Stimulated activated naive CD8-positive, alpha-beta T cell treated with anti-CD3 and anti-CD28 coated beads, Interleukin-15, amount 100 ng/mL, for 72 hours (primary cell): ENCODE data around the gene CHPF2.

Experiments
- ATAC-seq: fragments of 150-1000 bp; cut with Tn5 transposase; 2 replicates; pipeline ENCODE4 v1.10.0; 2021; ENCODE audit warnings: mild to moderate bottlenecking, moderate library complexity
- DNase-seq, 2 donors: peaks; one replicate each; pipeline ENCODE4 v3.0.0; 2021 to 2022
- H3K27ac Mint-ChIP-seq, 2 donors: one replicate each; pipeline ENCODE4 v1.8.0; 2022; ENCODE audit warnings: mild to moderate bottlenecking in 2 of 2, mixed read lengths in 2 of 2, moderate library complexity in 2 of 2
- H3K27me3 Mint-ChIP-seq: one replicate; pipeline ENCODE4 v1.8.0; 2022; ENCODE audit warnings: mixed read lengths
- H3K4me1 Mint-ChIP-seq: one replicate; pipeline ENCODE4 v1.8.0; 2022; ENCODE audit warnings: mild to moderate bottlenecking, mixed read lengths
- H3K4me3 Mint-ChIP-seq, 2 donors: one replicate each; pipeline ENCODE4 v1.8.0; 2022; ENCODE audit warnings: mild to moderate bottlenecking in 2 of 2, mixed read lengths in 2 of 2, moderate library complexity in 1 of 2
- H3K9me3 Mint-ChIP-seq, 2 donors: one replicate each; pipeline ENCODE4 v1.8.0; 2022; ENCODE audit warnings: mixed read lengths in 2 of 2

The CHPF2 gene

DNA sequence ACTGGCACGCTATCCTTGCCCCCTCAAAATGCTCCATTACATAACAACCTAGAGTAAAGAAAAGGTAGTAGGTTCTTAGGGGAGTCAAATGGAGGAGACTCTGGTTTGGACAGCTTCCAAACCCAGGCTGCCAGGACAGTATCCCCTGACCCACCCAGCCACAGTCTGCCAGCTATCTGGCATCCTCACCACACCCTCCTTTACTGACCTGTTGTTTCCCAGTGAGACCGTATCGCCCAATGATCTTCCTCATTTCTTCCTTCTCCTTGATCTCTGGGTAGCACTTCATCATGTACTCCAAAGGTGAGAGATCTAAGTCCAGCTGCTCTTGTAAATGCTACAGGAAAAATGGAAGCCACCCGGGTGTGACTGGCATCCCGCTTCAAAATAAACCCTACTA lies 16.9 kb upstream of the CHPF2 start:
- Mint-ChIP-seq H3K4me3 (no peak overlapping the region), H3K27ac (no peak overlapping the region), H3K4me1 (peaks cover 5% of the 10 kb centered on the region), H3K27me3 (no peaks in the 10 kb centered on the region), H3K9me3 (no peaks in the 10 kb centered on the region)
- DNase-seq (no peak), ATAC-seq (no peak)

DNA sequence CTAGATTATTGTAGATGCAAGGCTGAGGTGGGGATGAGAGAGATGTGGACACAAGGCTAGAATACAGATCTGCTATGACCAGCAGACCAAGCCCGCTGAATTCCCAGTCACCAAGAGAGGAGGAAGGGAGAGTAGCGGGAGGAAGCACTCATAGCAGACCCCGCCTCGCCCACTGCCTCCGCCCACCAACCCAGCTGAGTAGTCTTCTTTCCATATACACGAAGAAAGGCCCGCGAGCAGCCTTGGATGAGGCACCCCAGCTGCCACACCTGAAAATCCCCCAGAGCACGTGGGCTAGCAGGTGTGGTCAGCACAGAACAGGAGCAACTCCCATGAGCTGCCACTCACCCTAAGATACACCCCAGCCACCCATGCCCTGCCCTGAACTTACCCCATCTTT lies 14.1 kb upstream of the CHPF2 start:
- H3K27ac Mint-ChIP-seq = no peak overlapping the region
- H3K4me3 Mint-ChIP-seq = no peak overlapping the region
- DNase-seq (no peak), ATAC-seq (no peak)
- peaks cover 5% of the 10 kb centered on the region for H3K4me1 Mint-ChIP-seq
- no peaks in the 10 kb centered on the region for H3K27me3 Mint-ChIP-seq
- no peaks in the 10 kb centered on the region for H3K9me3 Mint-ChIP-seq

DNA sequence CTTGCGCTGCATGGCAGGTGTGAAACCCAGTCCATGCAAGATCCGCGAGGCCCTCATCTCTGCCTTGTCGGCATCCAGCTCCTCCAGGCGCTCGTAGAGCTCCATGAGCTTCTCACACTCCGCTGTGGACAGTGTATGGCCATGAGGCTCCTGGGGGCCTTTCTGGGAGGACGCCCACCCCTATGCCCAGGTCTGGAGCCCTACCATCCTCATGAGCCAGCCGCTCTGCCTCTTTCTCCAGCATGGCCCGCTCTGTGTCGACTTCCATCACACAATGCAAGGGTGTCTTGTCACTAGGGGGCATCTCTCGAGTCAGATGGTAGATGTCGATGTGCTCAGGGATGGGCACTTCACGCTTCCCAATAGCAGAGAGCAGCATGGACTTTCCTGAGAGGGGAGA lies 8.6 kb upstream of the CHPF2 start:
- ATAC-seq = no peak
- no peaks in the 10 kb centered on the region for H3K27me3 Mint-ChIP-seq
- H3K4me3 Mint-ChIP-seq = no peak overlapping the region
- no peaks in the 10 kb centered on the region for H3K9me3 Mint-ChIP-seq
- H3K27ac Mint-ChIP-seq = no peak overlapping the region
- no peak for DNase-seq
- H3K4me1 Mint-ChIP-seq = peaks cover 45% of the 10 kb centered on the region

DNA sequence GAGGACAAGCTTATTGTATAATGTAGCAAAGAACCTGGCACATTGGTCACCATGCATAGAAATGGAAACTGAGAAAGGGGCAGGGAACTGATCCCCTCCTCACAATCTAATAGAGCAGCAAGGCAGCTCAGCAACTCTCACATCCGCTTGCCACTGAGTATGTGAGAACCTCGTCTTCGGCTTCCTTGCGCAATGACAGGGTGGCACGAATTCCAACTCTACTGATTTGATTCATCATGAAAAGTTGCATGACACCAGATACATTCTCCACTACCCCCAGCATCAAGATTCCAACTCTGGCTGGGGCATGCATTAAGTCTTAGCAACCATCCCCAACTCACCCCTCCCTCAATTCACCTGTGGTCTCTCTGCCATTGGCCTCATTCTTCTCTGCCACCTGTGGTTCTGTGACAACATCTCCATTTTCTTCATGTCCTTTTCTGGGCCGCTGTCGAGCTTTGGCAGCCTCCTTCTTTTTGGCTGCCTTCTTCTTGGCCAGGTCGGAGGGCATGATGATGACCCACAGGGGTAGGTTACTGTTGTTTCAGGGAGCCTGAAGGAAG lies 6.3 kb upstream of the CHPF2 start:
- Mint-ChIP-seq H3K4me1 (peaks cover 45% of the 10 kb centered on the region), H3K4me3 (peak overlapping the region; percentile 97 to 100), H3K9me3 (no peaks in the 10 kb centered on the region), H3K27me3 (no peaks in the 10 kb centered on the region), H3K27ac (peak overlapping the region in 1 of 2 donors; percentile 97)
- DNase-seq = no peak
- no peak for ATAC-seq

DNA sequence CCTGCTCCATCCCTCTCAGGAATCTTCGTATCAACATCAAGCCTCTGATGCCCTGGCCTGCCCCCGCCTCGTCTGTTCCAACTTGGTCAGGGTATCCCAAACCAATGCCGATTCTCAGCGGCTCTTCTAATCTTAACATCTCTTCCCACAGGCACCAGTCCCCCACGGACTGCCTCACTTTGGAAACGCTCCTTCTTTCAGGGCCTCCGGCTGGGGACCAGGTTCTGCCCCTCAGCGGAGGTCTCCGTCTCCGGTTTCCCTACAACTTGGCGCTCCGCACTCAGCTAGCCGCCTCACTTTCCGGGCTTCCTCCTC lies 5.8 kb upstream of the CHPF2 start:
- peak; percentile 21 for ATAC-seq
- peak overlapping the region; percentile 97 to 98 for H3K27ac Mint-ChIP-seq

DNA sequence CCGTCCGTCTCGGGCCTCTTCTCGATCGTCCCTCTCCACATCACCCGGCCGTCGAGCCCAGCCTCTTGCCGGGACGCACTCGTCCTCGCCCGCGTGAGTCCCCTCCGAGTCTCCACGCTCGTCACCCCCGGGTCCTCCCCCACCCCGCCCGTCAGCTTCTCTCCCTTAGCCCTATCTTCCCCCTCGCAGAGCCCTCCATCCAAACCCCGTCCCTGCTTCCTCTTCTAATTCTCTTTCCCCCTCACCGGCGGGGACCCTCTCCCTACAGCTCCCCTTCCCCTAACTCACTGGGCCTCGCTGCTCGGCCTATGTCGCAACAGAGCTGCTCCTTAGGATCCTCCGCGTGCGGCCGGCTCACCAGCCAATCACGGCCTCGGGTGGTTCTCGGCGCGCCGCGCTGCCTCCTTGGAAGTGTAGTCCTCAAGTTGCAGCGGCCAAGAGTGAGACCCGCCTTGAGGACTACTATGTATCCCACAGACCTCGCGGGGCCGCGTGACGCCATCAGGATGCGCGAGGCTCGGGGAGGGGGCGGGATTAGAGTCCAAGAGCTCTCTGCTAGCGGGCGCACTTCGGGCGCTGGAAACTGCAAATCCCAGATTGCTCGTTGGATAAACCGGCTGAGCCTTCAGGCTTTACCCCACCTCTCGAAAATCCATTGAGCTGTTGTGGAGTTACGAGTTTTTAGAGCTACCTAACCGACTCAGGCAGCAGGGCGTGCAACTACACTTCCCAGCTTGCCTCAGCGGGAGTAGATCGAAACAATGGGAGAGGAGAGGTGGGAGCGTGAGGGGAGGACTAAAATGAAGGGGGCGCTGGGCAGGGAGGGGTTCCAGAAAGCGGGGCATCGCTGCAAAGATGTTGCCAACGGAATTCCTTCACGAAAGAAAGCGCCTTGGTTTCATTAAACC lies 5.2 kb upstream of the CHPF2 start, which contains the start of gene ABCF2:
TSS of gene ABCF2 (minus strand) at position 331 of the 908 bp plus-strand sequence. CDS start 747 bp downstream, outside the sequence.
- Mint-ChIP-seq H3K9me3 (no peaks in the 10 kb centered on the region), H3K4me3 (peak within 1 kb of the TSS; percentile 97 to 100), H3K27ac (peak within 1 kb of the TSS; percentile 97 to 98), H3K4me1 (peaks cover 53% of the 10 kb centered on the region), H3K27me3 (no peaks in the 10 kb centered on the region)
- ATAC-seq = peak; percentile 100
- peak; percentile 94 to 96 for DNase-seq

More for the DNA sequence above, 5.8 kb upstream of the CHPF2 start:
- Mint-ChIP-seq H3K4me1 (peaks cover 47% of the 10 kb centered on the region), H3K9me3 (no peaks in the 10 kb centered on the region), H3K4me3 (peak overlapping the region; percentile 97 to 100), H3K27me3 (no peaks in the 10 kb centered on the region)
- DNase-seq = no peak

DNA sequence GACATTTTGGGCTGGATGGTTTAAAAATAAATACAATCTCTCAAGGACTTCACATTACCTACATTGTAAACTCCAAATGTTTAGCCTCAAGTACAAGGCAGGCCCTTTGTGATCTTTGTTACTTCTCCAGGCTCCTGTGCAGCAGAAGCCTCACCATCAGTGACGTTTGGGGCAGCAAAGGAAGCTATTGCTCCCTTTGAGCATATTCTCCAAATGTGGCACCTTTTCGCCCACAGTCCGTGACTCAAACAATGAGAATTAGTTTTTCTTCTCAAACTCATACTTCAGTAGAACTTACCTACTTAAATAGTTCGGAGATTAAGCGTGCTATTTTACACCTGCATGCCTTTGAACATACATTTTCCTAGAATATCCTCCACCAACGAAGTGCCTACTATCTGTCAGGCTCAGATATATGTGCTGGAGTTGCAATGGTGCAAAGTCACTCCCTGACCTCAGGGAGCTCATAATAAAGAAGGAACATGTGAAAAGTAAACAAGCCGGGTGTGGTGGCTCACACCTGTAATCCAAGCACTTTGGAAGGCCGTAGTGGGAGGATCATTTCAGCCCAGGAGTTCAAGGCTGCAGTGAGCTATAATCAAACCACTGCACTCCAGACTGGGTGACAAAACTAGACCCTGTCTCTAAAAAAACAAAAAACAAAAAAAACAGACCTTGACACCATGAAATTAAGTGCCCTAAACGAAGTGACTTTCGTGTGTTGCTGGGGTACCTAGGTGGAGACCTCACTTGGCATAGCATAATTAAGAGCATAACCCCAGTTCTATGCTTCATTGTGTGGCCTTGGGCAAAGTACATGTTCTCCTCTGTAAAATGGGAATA lies 4.0 kb upstream of the CHPF2 start:
- Mint-ChIP-seq H3K4me1 (peaks cover 58% of the 10 kb centered on the region), H3K27me3 (no peaks in the 10 kb centered on the region), H3K4me3 (peak overlapping the region; percentile 97 to 100), H3K9me3 (no peaks in the 10 kb centered on the region), H3K27ac (peak overlapping the region in 1 of 2 donors; percentile 57)
- ATAC-seq (no peak), DNase-seq (no peak)

DNA sequence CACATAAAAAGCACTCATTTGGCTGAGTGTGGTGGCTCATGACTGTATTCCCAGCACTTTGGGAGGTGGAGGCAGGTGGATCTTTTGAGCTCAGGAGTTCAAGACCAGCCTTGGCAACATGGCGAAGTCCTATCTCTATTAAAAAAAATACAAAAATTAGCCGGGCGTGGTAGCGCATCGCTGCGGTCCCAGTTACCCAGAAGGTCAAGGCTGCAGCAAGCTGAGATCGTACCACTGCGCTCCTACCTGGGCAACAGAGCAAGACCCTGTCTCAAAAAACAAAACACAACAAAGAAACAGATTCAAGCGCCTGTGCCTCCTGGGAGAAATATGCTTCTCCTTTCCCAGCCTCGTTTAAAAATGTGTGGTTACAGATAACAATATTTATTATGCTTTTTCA lies 3.0 kb upstream of the CHPF2 start:
- H3K27me3 Mint-ChIP-seq = no peaks in the 10 kb centered on the region
- no peaks in the 10 kb centered on the region for H3K9me3 Mint-ChIP-seq
- H3K27ac Mint-ChIP-seq = no peak overlapping the region
- H3K4me3 Mint-ChIP-seq = no peak overlapping the region
- H3K4me1 Mint-ChIP-seq = peaks cover 63% of the 10 kb centered on the region
- DNase-seq = no peak
- no peak for ATAC-seq

DNA sequence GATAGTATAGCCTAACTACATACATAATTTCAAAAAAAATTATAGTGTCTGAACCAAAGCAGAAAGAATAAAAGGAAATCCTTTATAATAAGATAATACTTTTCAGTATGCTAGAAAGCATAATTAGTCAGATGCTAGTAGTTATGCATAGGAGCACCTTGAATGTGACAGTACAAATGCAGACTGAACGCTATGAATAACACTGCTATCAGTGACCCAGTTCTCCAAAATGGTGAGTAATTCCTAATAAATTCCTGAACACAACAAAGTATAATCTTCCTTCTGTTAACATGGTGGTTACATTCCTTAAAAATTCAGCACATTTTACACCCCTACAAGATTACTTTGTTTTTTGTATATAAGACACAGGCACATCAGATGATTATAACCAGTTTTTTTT lies 1.2 kb upstream of the CHPF2 start:
- Mint-ChIP-seq H3K27me3 (no peaks in the 10 kb centered on the region), H3K4me3 (peak overlapping the region in 1 of 2 donors; percentile 99), H3K27ac (no peak overlapping the region), H3K4me1 (peaks cover 54% of the 10 kb centered on the region), H3K9me3 (no peaks in the 10 kb centered on the region)
- DNase-seq = no peak
- ATAC-seq = no peak

DNA sequence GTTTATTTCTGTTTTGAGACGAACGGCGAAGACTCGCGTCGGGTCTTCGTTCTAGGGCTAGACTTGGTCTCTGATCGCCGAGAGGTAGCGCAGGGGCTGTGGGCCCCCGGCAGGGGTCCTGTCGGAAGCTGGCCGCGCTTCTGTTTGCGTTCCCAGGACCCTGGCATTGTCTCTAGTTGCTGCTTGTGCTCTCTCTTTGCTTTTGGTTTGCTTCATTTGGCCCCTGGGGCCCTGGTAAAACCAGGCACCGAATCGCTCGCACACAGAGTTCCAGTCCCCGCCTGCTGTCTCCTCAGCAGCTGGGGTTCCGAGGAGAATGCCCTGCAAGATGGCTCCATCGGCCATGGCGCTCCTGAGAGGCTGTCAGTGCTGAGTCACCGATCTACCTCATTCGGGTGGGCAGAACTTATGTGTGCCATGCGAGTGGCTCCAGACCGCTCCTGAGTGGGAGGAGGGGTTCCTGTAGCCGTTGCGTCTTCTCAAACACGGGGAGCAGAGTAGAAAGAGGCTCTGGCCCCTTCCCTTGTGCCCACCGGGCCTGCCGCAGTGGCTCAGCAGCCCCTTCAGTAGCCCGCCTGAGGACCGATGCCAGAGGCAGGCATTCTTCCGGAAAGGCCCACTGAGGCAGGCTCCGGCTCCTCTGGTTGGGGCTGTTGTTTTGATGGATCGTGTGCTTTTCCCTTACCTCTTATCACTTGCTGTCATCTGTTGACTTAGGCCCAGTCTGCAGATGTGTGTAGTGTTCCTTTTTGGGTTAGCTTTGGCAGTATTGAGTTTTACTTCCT lies 826 bp downstream of the CHPF2 start:
- H3K4me3 Mint-ChIP-seq = peak overlapping the region; percentile 99 to 100
- H3K9me3 Mint-ChIP-seq = no peaks in the 10 kb centered on the region
- H3K27ac Mint-ChIP-seq = peak overlapping the region; percentile 99 to 100
- DNase-seq (peak; percentile 65 to 79), ATAC-seq (peak; percentile 84)
- no peaks in the 10 kb centered on the region for H3K27me3 Mint-ChIP-seq
- H3K4me1 Mint-ChIP-seq = peaks cover 41% of the 10 kb centered on the region

DNA sequence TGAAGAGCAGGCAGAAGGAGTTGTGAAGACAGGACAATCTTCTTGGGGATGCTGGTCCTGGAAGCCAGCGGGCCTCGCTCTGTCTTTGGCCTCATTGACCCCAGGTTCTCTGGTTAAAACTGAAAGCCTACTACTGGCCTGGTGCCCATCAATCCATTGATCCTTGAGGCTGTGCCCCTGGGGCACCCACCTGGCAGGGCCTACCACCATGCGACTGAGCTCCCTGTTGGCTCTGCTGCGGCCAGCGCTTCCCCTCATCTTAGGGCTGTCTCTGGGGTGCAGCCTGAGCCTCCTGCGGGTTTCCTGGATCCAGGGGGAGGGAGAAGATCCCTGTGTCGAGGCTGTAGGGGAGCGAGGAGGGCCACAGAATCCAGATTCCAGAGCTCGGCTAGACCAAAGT lies 1.5 kb downstream of the CHPF2 start:
- H3K9me3 Mint-ChIP-seq = no peaks in the 10 kb centered on the region
- H3K4me3 Mint-ChIP-seq = peak overlapping the region; percentile 99 to 100
- H3K4me1 Mint-ChIP-seq = peaks cover 38% of the 10 kb centered on the region
- H3K27ac Mint-ChIP-seq = peak overlapping the region; percentile 99 to 100
- ATAC-seq = no peak
- H3K27me3 Mint-ChIP-seq = no peaks in the 10 kb centered on the region
- no peak for DNase-seq

DNA sequence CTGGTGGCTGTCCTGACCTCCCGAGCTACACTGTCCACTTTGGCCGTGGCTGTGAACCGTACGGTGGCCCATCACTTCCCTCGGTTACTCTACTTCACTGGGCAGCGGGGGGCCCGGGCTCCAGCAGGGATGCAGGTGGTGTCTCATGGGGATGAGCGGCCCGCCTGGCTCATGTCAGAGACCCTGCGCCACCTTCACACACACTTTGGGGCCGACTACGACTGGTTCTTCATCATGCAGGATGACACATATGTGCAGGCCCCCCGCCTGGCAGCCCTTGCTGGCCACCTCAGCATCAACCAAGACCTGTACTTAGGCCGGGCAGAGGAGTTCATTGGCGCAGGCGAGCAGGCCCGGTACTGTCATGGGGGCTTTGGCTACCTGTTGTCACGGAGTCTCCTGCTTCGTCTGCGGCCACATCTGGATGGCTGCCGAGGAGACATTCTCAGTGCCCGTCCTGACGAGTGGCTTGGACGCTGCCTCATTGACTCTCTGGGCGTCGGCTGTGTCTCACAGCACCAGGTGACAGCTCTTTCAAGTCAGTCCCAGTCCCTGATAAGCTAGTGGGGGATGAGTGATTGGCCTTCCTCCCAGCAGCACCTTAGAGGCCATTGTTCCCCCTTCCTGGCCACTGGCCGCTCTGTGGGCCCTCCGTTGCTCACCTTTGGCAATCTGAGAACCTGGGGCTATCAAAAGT lies 3.0 kb downstream of the CHPF2 start:
- Mint-ChIP-seq H3K27me3 (no peaks in the 10 kb centered on the region), H3K4me1 (peaks cover 38% of the 10 kb centered on the region), H3K27ac (no peak overlapping the region), H3K9me3 (no peaks in the 10 kb centered on the region), H3K4me3 (no peak overlapping the region)
- ATAC-seq = no peak
- DNase-seq = no peak

DNA sequence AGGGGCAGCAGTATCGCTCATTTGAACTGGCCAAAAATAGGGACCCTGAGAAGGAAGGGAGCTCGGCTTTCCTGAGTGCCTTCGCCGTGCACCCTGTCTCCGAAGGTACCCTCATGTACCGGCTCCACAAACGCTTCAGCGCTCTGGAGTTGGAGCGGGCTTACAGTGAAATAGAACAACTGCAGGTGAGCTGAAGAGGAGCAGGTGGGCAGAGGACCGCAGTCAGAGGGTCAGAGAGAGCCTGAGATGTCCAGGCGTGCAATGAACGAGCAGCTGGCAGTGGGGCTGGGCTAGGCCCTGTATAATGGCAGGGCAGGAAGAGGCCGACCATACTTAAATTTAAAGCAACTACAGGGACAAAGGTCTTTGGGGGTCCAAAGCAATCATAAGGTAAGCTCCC lies 4.1 kb downstream of the CHPF2 start:
- Mint-ChIP-seq H3K27ac (no peak overlapping the region), H3K9me3 (no peaks in the 10 kb centered on the region), H3K4me3 (no peak overlapping the region), H3K4me1 (peaks cover 37% of the 10 kb centered on the region), H3K27me3 (no peaks in the 10 kb centered on the region)
- ATAC-seq (no peak), DNase-seq (no peak)

DNA sequence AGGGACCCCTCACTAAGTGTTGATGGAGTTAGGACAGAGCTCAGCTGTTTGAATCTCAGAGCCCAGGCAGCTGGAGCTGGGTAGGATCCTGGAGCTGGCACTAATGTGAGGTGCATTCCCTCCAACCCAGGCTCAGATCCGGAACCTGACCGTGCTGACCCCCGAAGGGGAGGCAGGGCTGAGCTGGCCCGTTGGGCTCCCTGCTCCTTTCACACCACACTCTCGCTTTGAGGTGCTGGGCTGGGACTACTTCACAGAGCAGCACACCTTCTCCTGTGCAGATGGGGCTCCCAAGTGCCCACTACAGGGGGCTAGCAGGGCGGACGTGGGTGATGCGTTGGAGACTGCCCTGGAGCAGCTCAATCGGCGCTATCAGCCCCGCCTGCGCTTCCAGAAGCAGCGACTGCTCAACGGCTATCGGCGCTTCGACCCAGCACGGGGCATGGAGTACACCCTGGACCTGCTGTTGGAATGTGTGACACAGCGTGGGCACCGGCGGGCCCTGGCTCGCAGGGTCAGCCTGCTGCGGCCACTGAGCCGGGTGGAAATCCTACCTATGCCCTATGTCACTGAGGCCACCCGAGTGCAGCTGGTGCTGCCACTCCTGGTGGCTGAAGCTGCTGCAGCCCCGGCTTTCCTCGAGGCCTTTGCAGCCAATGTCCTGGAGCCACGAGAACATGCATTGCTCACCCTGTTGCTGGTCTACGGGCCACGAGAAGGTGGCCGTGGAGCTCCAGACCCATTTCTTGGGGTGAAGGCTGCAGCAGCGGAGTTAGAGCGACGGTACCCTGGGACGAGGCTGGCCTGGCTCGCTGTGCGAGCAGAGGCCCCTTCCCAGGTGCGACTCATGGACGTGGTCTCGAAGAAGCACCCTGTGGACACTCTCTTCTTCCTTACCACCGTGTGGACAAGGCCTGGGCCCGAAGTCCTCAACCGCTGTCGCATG lies 5.2 kb downstream of the CHPF2 start:
- no peak for DNase-seq
- Mint-ChIP-seq H3K4me1 (peaks cover 34% of the 10 kb centered on the region), H3K9me3 (no peaks in the 10 kb centered on the region), H3K27ac (peak overlapping the region in 1 of 2 donors; percentile 48), H3K27me3 (no peaks in the 10 kb centered on the region), H3K4me3 (no peak overlapping the region)
- ATAC-seq = no peak
